GM19455 (cell line): Measurements from ENCODE around the gene POLR2I.
A peak's percentile ranks its signal among the peaks of the same experiment; 100 is the strongest.

Experiments
- ATAC-seq: cut with Tn5 transposase; IDR thresholded peaks from one replicate; pipeline ENCODE4 v1.9.1; 2021; ENCODE audit not compliant: unreplicated experiment

POLR2I gene

GRCh38 chr19:36114721-36115452 is at the start of gene POLR2I:
Gene POLR2I, minus strand, starts transcription at chr19:36114875. Its CDS starts 19 bp downstream, at chr19:36114856.
- peak; percentile 75 for ATAC-seq

DNA sequence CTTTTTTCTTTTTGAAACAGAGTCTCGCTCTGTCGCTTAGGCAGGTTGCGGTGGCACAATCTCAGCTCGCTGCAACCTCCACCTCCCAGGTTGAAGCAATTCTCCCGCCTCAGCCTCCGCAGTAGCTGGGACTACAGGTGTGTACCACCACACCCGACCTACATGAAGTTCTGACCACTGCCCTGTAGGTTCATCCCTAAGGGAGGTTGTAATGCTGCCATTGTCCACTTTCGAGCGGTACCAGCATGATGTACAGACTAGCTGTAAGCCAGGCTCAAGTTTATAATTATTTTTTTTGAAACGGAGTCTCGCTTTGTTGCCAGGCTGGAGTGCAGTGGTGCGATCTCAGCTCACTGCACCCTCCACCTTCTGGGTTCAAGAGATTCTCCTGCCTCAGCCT is 49.1 kb upstream of the POLR2I start:
- ATAC-seq = no peak

GRCh38 chr19:36160821-36161596 is 46.3 kb upstream of the POLR2I start:
- ATAC-seq = no peak

DNA sequence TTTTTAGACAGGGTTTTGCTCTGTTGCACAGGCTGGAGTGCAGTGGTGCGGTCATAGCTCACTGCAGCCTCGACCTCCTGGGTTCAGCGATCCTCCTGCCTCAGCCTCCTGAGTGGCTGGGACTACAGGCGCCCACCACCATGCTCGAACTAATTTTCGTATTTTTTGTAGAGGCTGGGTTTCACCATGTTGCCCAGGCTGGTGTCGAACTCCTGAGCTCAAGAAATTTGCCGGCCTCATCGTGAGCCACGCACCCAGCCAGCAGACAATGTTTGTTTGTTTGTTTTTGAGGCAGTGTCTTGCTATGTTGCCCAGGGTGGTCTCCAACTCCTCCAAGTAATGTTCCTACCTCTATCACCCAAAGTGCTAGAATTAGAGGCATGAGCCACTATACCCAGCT is 38.5 kb upstream of the POLR2I start:
- no peak for ATAC-seq

GRCh38 chr19:36152352-36153091 is 37.8 kb upstream of the POLR2I start, which contains the start of gene COX7A1:
Gene COX7A1, minus strand, starts transcription at chr19:36152447. Its CDS starts 40 bp downstream, at chr19:36152407.
- ATAC-seq = no peak

- ATAC-seq = no peak
These were observed 37.3 kb upstream of the POLR2I start for GRCh38 chr19:36152019-36152351.

DNA sequence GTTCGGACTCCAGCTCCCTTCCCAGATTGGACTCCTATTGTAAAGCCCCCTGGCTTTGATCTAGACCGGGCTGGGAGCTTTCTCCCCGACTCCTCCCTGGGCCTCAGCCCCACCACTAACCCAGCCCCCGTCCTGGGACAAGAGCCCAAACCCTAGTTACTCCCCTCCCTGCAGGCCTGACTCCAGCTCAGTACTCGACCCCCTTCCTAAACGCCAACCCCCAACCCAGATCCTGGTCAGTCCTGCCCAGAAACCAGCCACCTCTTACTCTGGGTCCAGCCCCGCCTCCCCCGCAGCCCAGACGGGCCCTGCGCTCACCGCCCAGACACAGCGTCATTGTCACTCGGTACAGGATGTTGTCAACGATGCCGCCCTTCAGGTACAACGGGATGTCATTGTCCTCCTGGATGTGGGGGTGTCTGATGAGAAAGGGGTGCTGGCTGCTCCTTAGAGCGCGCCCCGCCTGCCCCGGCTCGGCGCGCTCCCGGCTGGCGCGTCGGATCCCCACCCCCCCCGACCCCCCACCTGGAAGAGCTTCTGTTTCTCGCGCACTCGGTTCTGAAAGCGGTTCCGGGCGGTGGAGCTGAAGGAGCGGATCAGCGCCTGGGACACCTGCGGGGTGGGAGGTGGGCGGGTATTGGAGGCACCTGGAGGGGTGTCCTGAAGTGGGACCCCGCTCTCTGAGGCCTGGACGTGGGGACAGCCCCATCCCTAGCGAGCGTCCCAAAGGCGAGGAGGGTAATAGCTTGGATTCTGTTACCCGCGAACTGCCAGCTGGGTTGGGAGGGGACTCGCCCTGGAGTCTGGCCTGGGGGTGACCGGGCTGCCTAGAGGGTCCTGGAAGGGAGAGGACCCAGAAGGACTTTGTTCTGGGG is 36.7 kb upstream of the POLR2I start:
- no peak for ATAC-seq

- ATAC-seq = no peak
These were observed 35.9 kb upstream of the POLR2I start for GRCh38 chr19:36150586-36150985.

DNA sequence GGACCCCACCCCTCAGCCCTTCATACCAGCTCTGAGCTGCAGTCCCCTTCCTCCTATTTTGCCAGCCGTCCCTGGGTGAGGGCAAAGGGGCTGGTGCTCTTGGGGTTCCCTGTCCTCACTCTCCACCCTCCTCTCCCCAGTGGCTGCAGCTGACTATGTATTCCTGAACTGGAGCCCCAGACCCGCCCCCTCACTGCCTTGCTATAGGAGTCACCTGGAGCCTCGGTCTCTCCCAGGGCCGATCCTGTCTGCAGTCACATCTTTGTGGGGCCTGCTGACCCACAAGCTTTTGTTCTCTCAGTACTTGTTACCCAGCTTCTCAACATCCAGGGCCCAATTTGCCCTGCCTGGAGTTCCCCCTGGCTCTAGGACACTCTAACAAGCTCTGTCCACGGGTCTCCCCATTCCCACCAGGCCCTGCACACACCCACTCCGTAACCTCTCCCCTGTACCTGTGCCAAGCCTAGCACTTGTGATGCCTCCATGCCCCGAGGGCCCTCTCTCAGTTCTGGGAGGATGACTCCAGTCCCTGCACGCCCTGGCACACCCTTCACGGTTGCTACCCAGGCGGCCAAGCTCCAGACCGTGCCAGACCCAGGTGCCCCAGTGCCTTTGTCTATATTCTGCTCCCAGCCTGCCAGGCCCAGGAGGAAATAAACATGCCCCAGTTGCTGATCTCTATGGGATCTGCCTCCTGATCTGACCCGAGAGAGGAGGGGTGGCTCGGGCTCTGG is 35.2 kb upstream of the POLR2I start:
- ATAC-seq = no peak

DNA sequence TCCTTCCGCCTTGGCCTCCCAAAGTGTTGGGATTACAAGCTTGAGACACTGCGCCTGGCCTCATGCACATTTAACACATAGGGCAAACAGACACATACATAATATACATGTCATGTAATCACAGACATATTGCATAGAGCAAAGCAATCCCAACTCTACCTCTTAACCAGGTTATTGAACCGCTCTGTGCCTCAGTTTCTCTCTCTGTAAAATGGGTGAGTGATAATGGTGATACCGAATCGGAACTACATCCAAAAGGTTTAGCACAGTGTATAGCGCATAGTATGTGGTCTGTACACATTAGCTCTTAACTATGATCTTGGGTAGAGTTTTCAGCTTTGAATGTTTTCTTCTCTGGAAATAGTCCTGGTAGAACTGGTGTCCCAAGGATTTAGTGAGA is 29.9 kb upstream of the POLR2I start:
- ATAC-seq = no peak

DNA sequence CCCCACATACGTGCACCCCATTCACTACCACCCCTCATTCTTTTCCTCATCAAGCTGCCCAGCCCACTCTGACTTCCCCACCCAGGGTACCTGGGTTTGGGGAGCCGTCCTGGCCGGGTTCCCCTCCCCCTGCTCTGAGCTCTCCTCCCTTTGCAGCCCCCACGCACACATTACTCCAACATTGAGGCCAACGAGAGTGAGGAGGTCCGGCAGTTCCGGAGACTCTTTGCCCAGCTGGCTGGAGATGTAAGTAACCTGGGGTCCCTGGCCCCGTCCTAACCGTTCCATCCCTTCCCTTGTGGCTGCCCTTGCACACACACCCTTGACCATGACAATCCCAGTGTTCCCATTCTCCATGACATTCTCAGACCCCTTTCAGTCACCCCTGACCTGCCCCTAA is 27.8 kb upstream of the POLR2I start:
- no peak for ATAC-seq

GRCh38 chr19:36142046-36142445 is 27.4 kb upstream of the POLR2I start:
- no peak for ATAC-seq

- peak; percentile 33 for ATAC-seq
These were observed 26.6 kb upstream of the POLR2I start for GRCh38 chr19:36141039-36141927.

DNA sequence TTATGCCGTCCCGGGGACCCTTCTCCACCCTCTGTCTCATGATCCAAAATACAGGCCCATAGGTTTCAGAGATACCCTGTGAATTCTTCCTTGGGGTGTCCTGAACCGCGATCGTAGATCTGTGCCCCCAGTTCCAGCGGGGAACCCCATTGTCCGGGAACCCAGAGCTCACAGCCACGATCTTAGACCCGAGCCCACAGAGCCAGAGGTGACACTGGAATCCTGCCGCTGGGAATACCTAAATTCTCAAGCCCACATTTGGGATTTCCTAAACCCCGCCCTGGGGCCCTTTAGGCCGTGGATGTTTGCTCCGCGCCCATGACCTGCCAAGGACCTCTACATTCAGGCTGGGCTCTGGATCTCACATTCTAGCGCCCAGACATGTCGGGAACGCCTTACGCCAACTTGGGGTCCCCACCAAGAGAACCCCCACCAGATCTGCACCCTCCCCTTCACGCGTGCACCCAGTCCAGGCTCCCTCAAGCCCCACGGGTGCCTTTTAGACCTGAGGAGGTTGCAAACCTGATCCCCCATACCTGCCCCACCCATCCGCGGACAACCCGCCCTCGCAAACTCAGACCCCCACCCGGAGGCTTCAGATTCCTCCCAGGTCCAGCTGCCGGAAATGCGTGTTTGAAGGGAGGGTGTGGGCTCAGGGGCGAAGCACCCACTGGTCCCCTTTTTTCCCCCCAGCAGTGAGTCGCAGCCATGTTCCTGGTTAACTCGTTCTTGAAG is 25.8 kb upstream of the POLR2I start:
- ATAC-seq = peak; percentile 4

GRCh38 chr19:36139473-36140303 is 25.0 kb upstream of the POLR2I start, which contains the start of gene CAPNS1:
Gene CAPNS1, plus strand, starts transcription at chr19:36140066. Its CDS starts 946 bp downstream, at chr19:36141012.
- peak; percentile 77 for ATAC-seq

- no peak for ATAC-seq
These were observed 24.4 kb upstream of the POLR2I start for GRCh38 chr19:36139120-36139472.

- no peak for ATAC-seq
These were observed 22.4 kb upstream of the POLR2I start for GRCh38 chr19:36136964-36137686.
